ENCODE measurements around the gene CCDC15.

CCDC15 gene

DNA sequence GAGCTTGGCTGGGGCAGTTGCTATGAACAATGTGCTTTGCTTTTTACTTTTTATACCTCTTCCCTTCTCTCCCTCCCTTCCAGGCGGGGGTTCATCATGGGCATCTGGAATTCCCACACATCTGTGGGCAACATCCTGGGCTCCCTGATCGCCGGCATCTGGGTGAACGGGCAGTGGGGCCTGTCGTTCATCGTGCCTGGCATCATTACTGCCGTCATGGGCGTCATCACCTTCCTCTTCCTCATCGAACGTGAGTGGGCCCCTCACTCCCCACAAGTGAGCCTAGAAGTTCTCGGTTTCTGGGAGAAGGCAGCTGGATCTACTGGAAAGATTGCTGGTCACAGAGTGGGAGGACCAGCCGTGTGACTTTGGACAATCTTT, 126.5 kb downstream of the CCDC15 start:
- TF ChIP-seq CTCF (IDR thresholded peaks at IDR 0.05; ENCODE audit: insufficient read depth, low read depth, low read length, missing control alignments): no peak

DNA sequence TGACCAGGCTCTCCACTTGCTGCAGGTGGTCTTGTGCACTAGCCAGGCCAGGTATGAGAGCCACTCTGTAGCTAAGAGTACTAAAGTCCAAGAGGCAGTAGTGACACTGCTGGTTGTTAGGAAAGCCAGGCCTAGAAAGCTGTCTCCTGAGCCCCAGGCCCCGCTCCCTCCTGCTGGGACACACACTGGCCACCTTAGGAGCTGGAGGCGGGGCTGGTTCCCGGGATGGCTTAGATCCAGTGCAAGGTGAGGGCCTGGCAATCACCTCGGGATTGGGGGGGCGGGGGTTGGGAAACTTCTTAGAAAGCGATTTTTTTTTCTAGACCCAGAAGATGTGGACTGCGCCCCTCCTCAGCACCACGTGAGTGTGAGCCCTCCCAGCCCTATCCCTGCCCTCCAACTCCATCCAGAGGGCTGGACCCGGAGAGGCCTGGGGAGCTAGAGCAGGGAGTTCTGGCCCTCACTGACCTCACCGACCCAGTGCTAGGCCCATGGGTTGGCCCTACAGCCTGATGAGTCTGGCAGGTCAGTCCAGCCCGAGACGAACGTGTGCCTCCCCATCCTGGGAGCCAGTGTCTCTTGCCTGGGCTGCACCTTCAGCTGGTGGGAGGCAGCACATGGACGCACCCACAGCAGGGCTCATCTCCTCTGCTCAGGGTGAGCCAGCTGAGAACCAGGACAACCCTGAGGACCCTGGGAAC, 127.2 kb downstream of the CCDC15 start:
- DNase-seq (ENCODE audit: low read depth): no peak
- no peak for TF ChIP-seq CTCF (IDR thresholded peaks at IDR 0.05; ENCODE audit: insufficient read depth, low read depth, low read length, missing control alignments)

More for the DNA sequence above, 126.5 kb downstream of the CCDC15 start:
- no peak overlapping the region for H3K4me3 ChIP-seq (ENCODE audit: low read length)
- no peak for DNase-seq (ENCODE audit: low read depth)

DNA sequence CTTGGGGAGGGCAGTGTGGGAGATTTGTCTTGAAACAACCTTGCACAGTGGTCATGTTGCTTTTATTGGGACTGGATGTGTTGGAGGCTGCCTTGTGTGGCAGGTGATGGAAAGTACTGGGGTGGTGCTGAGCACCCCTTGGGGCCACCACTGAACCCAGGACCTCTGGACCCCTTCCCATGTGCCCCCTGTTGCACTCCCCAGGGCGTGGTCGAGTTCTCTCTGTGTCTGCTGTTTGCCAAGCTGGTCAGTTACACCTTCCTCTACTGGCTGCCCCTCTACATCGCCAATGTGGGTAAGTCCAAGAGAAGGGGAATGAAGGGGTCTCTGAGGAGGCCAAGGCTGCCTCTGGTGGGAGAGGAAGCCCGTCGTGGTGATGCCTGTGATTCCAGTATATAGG, 128.0 kb downstream of the CCDC15 start:
- no peak for DNase-seq (ENCODE audit: low read depth)
- TF ChIP-seq CTCF (IDR thresholded peaks at IDR 0.05; ENCODE audit: insufficient read depth, low read depth, low read length, missing control alignments): no peak
- H3K4me3 ChIP-seq (ENCODE audit: low read length): no peak overlapping the region

More for the DNA sequence above, 127.2 kb downstream of the CCDC15 start:
- H3K4me3 ChIP-seq (ENCODE audit: low read length): no peak overlapping the region

- H3K4me3 ChIP-seq (ENCODE audit: low read length): peak overlapping the region; percentile 6
- no peak for TF ChIP-seq CTCF (IDR thresholded peaks at IDR 0.05; ENCODE audit: insufficient read depth, low read depth, low read length, missing control alignments)
- DNase-seq (ENCODE audit: low read depth): peak; percentile 96
These were observed 128.8 kb downstream of the CCDC15 start for GRCh38 chr11:125082611-125083311.

GRCh38 chr11:125083312-125084056, 129.5 kb downstream of the CCDC15 start:
- no peak for DNase-seq (ENCODE audit: low read depth)
- H3K4me3 ChIP-seq (ENCODE audit: low read length): peak overlapping the region; percentile 6
- no peak for TF ChIP-seq CTCF (IDR thresholded peaks at IDR 0.05; ENCODE audit: insufficient read depth, low read depth, low read length, missing control alignments)

DNA sequence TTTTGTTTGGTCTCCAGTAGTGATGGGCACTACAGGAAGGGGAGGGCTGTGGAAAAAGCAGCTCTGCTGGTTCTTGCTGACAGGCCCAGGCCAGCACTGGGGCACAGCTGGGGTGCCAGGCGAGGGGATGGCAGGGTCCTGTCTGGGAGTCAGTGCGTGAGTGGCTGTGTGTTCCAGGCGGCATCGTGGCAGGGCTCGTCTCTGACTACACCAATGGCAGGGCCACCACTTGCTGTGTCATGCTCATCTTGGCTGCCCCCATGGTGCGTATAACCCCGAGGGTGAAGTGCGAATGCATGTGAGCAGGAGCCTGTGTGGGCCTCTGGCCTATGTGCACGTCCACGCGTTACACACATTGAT, 130.0 kb downstream of the CCDC15 start:
- no peak overlapping the region for H3K4me3 ChIP-seq (ENCODE audit: low read length)
- DNase-seq (ENCODE audit: low read depth): no peak
- TF ChIP-seq CTCF (IDR thresholded peaks at IDR 0.05; ENCODE audit: insufficient read depth, low read depth, low read length, missing control alignments): no peak

All from epithelial cell of esophagus (primary cell).